ENCODE data around the gene MLH3. TPM values are rescaled to one million over a fixed set of nuclear protein-coding genes. Genes with fewer than 3 reads are reported as not detected.

Gene MLH3
- total and polyA plus RNA-seq, 10 of the 15 experiments (the other 5 are each of a cell fraction or from before 2014, with no cell fraction given), result 12.6 to 31.2 (median 19.6) TPM

DNA sequence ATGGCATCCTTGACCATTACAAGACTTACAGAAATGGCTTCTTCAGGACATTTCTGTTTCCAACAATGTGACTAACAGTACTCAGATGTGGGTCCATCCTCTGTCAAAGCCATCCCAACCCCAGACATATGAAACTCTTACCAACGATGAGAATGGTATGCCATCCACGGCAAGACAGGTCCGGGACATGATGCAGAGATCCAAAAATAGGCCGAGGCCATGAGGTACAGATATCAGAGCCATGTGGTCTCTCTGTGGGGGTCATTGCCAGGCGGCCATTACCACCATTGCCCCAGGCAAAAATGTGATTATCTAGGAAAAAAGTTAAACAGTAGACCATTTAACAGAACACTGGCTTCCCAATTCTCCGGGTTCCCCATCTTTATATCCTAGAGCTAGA, 45.7 kb upstream of the MLH3 start:
- ChIA-PET RAD21 (ENCODE audit: unreplicated experiment) (no interaction called here), SMC1A (ENCODE audit: uncharacterized antibody, unreplicated experiment) (interaction anchor here (1.0 kb wide), 1 partner anchor 9 kb away, joined by 3 read pairs; no protein-coding TSS in a partner anchor), POLR2A (no interaction called here), CTCF (interaction anchor here (1.9 kb wide), 1 partner anchor 8 kb away, joined by 6 read pairs; no protein-coding TSS in a partner anchor)
- intact Hi-C loops (cut with micrococcal nuclease; ENCODE audit: unreplicated experiment) (no loop called here), in situ Hi-C loops (cut with MboI) (no loop called here)
- no peaks in the 10 kb centered on the region for H3K4me1 ChIP-seq (ENCODE audit: control insufficient read depth, insufficient read depth, low read length)
- DNase-seq (ENCODE audit: low read depth, low spot score), result no peak
- BruUV-seq (replicated peaks), result no TSS peak
- H3K4me3 ChIP-seq, result no peak overlapping the region
- no peak overlapping the region for H2AFZ ChIP-seq (ENCODE audit: control insufficient read depth, low read depth, low read length)
- H3K79me2 ChIP-seq (ENCODE audit: control insufficient read depth, insufficient read depth, low read length), result no peaks in the 10 kb centered on the region
- no peak for ATAC-seq
- H3K36me3 ChIP-seq (ENCODE audit: control insufficient read depth in 2 of 2, insufficient read depth in 2 of 2, low read length in 1 of 2), result peaks cover 0 to 10% of the 10 kb centered on the region in 2 experiments; a peak in 3 of 4 replicates
- H3K4me2 ChIP-seq (ENCODE audit: control insufficient read depth, insufficient read depth), result no peak overlapping the region
- H3K9me3 ChIP-seq (replicated peaks; ENCODE audit: control insufficient read depth, insufficient read depth, low read length), result no peaks in the 10 kb centered on the region
- TF ChIP-seq SMC3 (IDR thresholded peaks at IDR 0.05; ENCODE audit: borderline replicate concordance, low read length) (no peak), TAF1 (IDR thresholded peaks at IDR 0.05; ENCODE audit: borderline replicate concordance, low read depth, low read length) (no peak), HDAC2 (IDR thresholded peaks at IDR 0.05) (no peak), TBL1XR1 (IDR thresholded peaks at IDR 0.05; ENCODE audit: low read depth, low read length) (no peak), SPI1 (IDR thresholded peaks at IDR 0.05; ENCODE audit: borderline replicate concordance, insufficient read depth, low read depth, low read length) (no peak), ZNF217 (IDR thresholded peaks at IDR 0.05) (no peak), BHLHE40 (IDR thresholded peaks at IDR 0.05; ENCODE audit: borderline replicate concordance in 1 of 2, low read depth in 2 of 2, low read length in 1 of 2) (no peak), HDGF (IDR thresholded peaks at IDR 0.05) (no peak), TCF7 (IDR thresholded peaks at IDR 0.05; ENCODE audit: borderline replicate concordance) (no peak), MTA3 (IDR thresholded peaks at IDR 0.05; ENCODE audit: borderline replicate concordance, low read length) (no peak), KAT2A (conservative IDR thresholded peaks at IDR 0.05; ENCODE audit: control insufficient read depth, low read depth, low read length) (no peak), ZZZ3 (IDR thresholded peaks at IDR 0.05; ENCODE audit: control insufficient read depth, insufficient read length, low read depth) (no peak), MYB (IDR thresholded peaks at IDR 0.05; ENCODE audit: borderline replicate concordance, low read depth, low read length) (no peak), BMI1 (IDR thresholded peaks at IDR 0.05; ENCODE audit: borderline replicate concordance) (no peak)
- TF ChIP-seq, protein P1, sequence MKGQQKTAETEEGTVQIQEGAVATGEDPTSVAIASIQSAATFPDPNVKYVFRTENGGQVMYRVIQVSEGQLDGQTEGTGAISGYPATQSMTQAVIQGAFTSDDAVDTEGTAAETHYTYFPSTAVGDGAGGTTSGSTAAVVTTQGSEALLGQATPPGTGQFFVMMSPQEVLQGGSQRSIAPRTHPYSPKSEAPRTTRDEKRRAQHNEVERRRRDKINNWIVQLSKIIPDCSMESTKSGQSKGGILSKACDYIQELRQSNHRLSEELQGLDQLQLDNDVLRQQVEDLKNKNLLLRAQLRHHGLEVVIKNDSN (IDR thresholded peaks at IDR 0.05; ENCODE audit: borderline replicate concordance, extremely low read length, insufficient read depth, low read depth, low read length), result no peak
- TF ChIP-seq, protein P2, sequence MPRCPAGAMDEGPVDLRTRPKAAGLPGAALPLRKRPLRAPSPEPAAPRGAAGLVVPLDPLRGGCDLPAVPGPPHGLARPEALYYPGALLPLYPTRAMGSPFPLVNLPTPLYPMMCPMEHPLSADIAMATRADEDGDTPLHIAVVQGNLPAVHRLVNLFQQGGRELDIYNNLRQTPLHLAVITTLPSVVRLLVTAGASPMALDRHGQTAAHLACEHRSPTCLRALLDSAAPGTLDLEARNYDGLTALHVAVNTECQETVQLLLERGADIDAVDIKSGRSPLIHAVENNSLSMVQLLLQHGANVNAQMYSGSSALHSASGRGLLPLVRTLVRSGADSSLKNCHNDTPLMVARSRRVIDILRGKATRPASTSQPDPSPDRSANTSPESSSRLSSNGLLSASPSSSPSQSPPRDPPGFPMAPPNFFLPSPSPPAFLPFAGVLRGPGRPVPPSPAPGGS (IDR thresholded peaks at IDR 0.05; ENCODE audit: borderline replicate concordance, insufficient read depth, low read depth, low read length, poor library complexity, severe bottlenecking), result no peak
- no peaks in the 10 kb centered on the region; the same call in 1 of the 2 replicates for H4K20me1 ChIP-seq (ENCODE audit: control insufficient read depth, insufficient read depth)
- 87% methylated on average over 6 of the region's 6 CpGs for WGBS (ENCODE audit: insufficient coverage, insufficient replicate concordance, low lambda C conversion rate, missing lambda C conversion rate)
- H3K27ac ChIP-seq (ENCODE audit: control insufficient read depth, insufficient read depth), result no peak overlapping the region
- H3K9ac ChIP-seq (ENCODE audit: control insufficient read depth, insufficient read depth, low read length), result no peak overlapping the region
- no peak for FAIRE-seq
- no peaks in the 10 kb centered on the region for H3K27me3 ChIP-seq (replicated peaks in 1 of 2; ENCODE audit: control insufficient read depth in 2 of 2, insufficient read depth in 2 of 2, low read length in 1 of 2)
